ENCODE data around the gene TMEM87A. TPM values are rescaled to one million over a fixed set of nuclear protein-coding genes. Genes with fewer than 3 reads are reported as not detected.

TMEM87A gene
- total RNA-seq, 4 donors from 2014 or later, result 47.1 to 63.1 (median 57.0) TPM

DNA sequence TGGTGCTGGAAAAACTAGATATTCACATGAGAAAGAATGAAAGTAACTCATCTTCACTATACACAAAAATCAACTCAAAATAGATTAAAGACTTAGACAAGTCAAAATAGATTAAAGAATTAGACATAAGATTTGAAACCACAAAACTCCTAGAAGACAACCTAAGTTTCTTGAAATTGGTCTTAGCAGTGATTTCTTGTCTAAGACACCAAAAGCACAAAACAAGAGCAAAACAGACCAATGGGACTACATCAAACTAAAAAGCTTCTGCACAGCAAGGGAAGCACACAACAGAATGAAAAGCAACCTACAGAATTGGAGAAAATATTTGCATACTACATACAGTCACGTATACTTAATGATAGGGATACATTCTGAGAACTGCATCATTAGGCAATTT, 58.6 kb downstream of the TMEM87A start:
- no peak for TF ChIP-seq CTCF (IDR thresholded peaks at IDR 0.05; ENCODE audit: low read depth)

DNA sequence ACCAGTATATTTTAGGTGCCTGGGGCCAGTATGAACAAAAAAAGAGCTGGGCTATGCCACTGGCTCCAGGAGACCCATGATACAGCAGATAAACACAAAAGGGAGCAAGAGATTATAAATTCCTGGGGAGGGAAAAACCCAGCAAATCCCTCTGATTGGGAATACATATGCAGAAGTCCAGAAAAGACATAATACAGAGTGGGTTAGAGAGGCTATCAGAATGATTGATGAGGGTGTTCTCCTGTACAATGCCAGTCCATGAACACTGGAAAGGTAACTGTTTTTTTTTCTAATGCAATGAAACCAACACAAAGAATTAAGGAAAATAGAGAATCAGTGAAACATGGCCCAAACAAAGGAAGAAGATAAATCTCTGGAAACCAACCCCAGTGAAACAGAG, 59.7 kb downstream of the TMEM87A start:
- no peak for TF ChIP-seq CTCF (IDR thresholded peaks at IDR 0.05; ENCODE audit: low read depth)

DNA sequence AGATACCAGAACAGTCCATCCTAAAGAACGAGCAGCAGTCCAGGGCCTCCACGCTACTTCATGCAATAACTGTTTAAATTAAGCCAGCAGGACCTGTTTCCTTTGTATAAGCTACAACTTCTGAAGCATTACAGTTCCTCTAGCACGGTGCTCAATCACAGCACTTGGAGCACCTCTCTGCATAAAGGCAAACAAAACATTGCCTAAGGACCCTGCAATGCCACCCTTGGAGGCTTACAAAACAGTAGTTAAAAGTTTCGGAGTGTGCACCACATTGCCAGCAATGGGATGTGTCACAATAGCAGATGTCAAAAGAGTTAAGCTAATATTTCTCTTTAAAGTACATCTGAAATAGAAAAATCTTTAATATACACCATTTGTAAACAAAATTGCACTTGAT, 62.5 kb downstream of the TMEM87A start:
- no peak for TF ChIP-seq CTCF (IDR thresholded peaks at IDR 0.05; ENCODE audit: low read depth)

- no peak for TF ChIP-seq CTCF (IDR thresholded peaks at IDR 0.05; ENCODE audit: low read depth)
Observed at GRCh38 chr15:42207674-42208579, 65.3 kb downstream of the TMEM87A start, which contains the start of gene VPS39. Gene VPS39, minus strand, starts transcription at chr15:42208304. Its CDS starts 151 bp downstream, at chr15:42208153.

DNA sequence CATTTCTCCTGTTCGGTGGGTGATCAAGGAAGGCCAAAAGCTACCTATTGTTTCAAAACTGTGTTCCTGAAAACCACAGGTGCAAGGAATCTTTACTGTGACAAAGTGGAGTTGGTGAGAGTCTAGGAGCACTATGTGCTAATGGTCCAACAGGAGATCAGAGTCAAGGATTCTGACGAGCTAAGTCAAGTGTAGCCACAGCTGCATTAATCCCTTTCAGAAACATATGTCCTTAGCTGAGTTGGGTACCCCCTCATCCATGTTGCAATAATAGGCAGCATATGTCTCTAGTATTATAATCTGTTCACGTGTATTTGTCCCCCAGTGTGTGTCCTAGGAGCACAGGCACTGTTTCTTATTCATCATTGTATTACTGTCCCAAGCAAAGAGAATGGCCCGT, 66.8 kb downstream of the TMEM87A start:
- no peak for TF ChIP-seq CTCF (IDR thresholded peaks at IDR 0.05; ENCODE audit: low read depth)

GRCh38 chr15:42203891-42204290, 69.3 kb downstream of the TMEM87A start:
- no peak for TF ChIP-seq CTCF (IDR thresholded peaks at IDR 0.05; ENCODE audit: low read depth)

- no peak for TF ChIP-seq CTCF (IDR thresholded peaks at IDR 0.05; ENCODE audit: low read depth)
Observed at GRCh38 chr15:42202653-42203052, 70.6 kb downstream of the TMEM87A start.
